Vagina (tissue), 2 donors: ENCODE results near the gene DPP10. TPM values are rescaled to one million over a fixed set of nuclear protein-coding genes. Genes with fewer than 3 reads are reported as not detected.

Experiments used
- DNase-seq, 2 donors: peaks; one replicate each; pipeline ENCODE4 v3.0.0-alpha.2; 2017; ENCODE audit errors: extremely low spot score in 2 of 2
- H3K27ac ChIP-seq: fragments of 200-600 bp; sonication (generic); one replicate; pipeline ENCODE4 v1.5.1; 2019
- H3K27me3 ChIP-seq: fragments of 200-600 bp; sonication (generic); one replicate; pipeline ENCODE4 v1.5.1; 2019
- H3K36me3 ChIP-seq, 2 donors: fragments of 200-600 bp; sonication (generic); one replicate each; pipeline ENCODE4 v1.5.1; 2017 to 2019
- H3K4me1 ChIP-seq: fragments of 200-600 bp; sonication (generic); one replicate; pipeline ENCODE4 v1.5.1; 2019
- H3K4me3 ChIP-seq, 2 donors: fragments of 200-600 bp; sonication (generic); 1 replicate in 1 of 2; 2 replicates in 1 of 2; pipeline ENCODE4 v1.5.1; 2016 to 2019
- H3K9me3 ChIP-seq: fragments of 200-600 bp; sonication (generic); one replicate; pipeline ENCODE4 v1.5.1; 2019
- POLR2A ChIP-seq, 2 donors: fragments of 450-650 bp; IDR thresholded peaks; one replicate each; pipeline ENCODE4 v1.6.1; 2017; ENCODE audit warnings: antibody characterized with exemption in 2 of 2, mild to moderate bottlenecking in 2 of 2, moderate library complexity in 2 of 2
- POLR2AphosphoS5 ChIP-seq, 2 donors: sonication (generic); formaldehyde crosslinking; IDR thresholded peaks; one replicate each; pipeline ENCODE4 v1.9.0; 2017; ENCODE audit warnings: antibody characterized with exemption in 2 of 2, mild to moderate bottlenecking in 2 of 2, low read depth in 1 of 2; ENCODE audit not compliant: insufficient read depth in 1 of 2
- intact Hi-C: fragments of 100-400 bp; cut with DNase I; formaldehyde crosslinking; loops from one replicate; pipeline ENCODE4 v1.15.1; 2023
- total RNA-seq: library from RNA; depleted of rRNA; stranded (reverse); fragments of >200 nt; gene quantifications from one replicate; pipeline ENCODE4 v1.2.3, GENCODE V29; 2016
- TF ChIP-seq, protein P1 (sequence below), 3 experiments: fragments of 450-650 bp in 2 of 3; fragments of 200-600 bp in 1 of 3; sonication (generic) in 1 of 3; IDR thresholded peaks; one replicate each; pipeline ENCODE4 v1.5.1; 2017 to 2019; ENCODE audit warnings: antibody characterized with exemption in 3 of 3, mild to moderate bottlenecking in 2 of 3, moderate library complexity in 2 of 3

Gene DPP10
- total RNA-seq, 1 donor from 2014 or later: not detected

DNA sequence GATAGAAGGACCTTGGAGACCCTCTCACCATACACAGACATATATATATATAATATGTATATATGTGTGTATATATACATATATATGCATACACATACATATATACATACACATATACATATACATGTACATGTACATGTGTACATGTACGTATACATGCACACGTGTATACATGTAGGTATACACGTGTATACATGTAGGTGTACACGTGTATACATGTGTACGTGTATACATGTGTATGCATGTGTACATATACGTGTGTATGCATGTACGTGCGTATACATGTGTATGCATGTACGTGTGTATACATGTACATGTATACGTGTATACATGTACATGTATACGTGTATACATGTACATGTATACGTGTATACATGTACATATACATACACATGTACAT is 54.5 kb downstream of the DPP10 start:
- Histone ChIP-seq H3K4me3 (no peak overlapping the region), H3K27ac (no peak overlapping the region), H3K4me1 (no peaks in the 10 kb centered on the region), H3K9me3 (no peaks in the 10 kb centered on the region), H3K27me3 (no peaks in the 10 kb centered on the region), H3K36me3 (no peaks in the 10 kb centered on the region)
- TF ChIP-seq POLR2AphosphoS5 (IDR thresholded peaks at IDR 0.05; ENCODE audit: insufficient read depth in 1 of 2, low read depth in 1 of 2): no peak
- TF ChIP-seq POLR2A (IDR thresholded peaks at IDR 0.05): no peak
- TF ChIP-seq, protein P1, sequence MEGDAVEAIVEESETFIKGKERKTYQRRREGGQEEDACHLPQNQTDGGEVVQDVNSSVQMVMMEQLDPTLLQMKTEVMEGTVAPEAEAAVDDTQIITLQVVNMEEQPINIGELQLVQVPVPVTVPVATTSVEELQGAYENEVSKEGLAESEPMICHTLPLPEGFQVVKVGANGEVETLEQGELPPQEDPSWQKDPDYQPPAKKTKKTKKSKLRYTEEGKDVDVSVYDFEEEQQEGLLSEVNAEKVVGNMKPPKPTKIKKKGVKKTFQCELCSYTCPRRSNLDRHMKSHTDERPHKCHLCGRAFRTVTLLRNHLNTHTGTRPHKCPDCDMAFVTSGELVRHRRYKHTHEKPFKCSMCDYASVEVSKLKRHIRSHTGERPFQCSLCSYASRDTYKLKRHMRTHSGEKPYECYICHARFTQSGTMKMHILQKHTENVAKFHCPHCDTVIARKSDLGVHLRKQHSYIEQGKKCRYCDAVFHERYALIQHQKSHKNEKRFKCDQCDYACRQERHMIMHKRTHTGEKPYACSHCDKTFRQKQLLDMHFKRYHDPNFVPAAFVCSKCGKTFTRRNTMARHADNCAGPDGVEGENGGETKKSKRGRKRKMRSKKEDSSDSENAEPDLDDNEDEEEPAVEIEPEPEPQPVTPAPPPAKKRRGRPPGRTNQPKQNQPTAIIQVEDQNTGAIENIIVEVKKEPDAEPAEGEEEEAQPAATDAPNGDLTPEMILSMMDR (IDR thresholded peaks at IDR 0.05): no peak
- intact Hi-C loops: no loop called here
- no peak for DNase-seq

DNA sequence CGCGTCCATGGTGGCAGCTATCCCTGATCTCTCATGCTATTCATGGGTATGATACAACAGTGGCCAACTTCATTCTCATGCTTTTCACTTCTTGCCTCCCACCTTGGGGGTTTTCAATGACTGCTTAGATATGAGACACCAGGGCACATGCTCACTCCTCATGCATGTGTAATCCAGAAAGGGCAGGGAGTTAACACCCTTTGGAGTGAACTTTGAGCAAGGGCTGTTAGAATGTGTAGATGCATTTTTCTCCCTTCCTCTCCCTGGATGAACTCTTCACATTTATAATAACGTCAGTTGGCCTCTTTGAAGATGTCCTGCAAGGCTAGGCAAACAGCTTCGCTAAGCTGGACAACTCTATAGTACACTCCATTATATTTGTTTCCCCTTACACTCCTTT is 56.7 kb downstream of the DPP10 start:
- no peak overlapping the region for H3K27ac ChIP-seq
- no peak for DNase-seq
- no peaks in the 10 kb centered on the region for H3K36me3 ChIP-seq
- no peaks in the 10 kb centered on the region for H3K27me3 ChIP-seq
- intact Hi-C loops: no loop called here
- H3K9me3 ChIP-seq: no peaks in the 10 kb centered on the region
- H3K4me3 ChIP-seq: no peak overlapping the region
- TF ChIP-seq POLR2A (IDR thresholded peaks at IDR 0.05): no peak
- TF ChIP-seq, protein P1 (IDR thresholded peaks at IDR 0.05): no peak
- no peak for TF ChIP-seq POLR2AphosphoS5 (IDR thresholded peaks at IDR 0.05; ENCODE audit: insufficient read depth in 1 of 2, low read depth in 1 of 2)
- H3K4me1 ChIP-seq: no peaks in the 10 kb centered on the region

DNA sequence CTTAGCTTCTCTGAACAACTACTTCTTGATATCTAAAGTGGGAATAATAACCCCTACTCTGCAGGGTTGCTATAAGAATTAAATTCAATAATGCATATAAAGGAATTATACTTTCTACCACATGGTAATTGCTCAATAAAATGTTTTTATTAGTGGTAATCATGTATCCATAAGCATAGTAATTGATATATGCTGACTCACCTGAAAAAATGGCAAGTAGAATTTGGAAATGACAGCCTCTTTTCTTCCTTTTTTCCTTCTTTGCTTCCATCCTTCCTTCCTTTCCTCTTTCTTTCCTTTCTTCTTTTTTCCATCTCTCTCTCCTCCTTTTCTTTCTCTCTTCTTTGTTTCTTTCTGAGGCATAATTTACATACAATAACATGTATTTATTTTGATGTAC is 65.3 kb downstream of the DPP10 start:
- Histone ChIP-seq H3K27ac (no peak overlapping the region), H3K4me1 (no peaks in the 10 kb centered on the region), H3K4me3 (no peak overlapping the region), H3K9me3 (no peaks in the 10 kb centered on the region), H3K27me3 (no peaks in the 10 kb centered on the region), H3K36me3 (no peaks in the 10 kb centered on the region)
- intact Hi-C loops: no loop called here
- no peak for DNase-seq
- TF ChIP-seq, protein P1 (IDR thresholded peaks at IDR 0.05): no peak
- TF ChIP-seq POLR2AphosphoS5 (IDR thresholded peaks at IDR 0.05; ENCODE audit: insufficient read depth in 1 of 2, low read depth in 1 of 2) (no peak), POLR2A (IDR thresholded peaks at IDR 0.05) (no peak)

DNA sequence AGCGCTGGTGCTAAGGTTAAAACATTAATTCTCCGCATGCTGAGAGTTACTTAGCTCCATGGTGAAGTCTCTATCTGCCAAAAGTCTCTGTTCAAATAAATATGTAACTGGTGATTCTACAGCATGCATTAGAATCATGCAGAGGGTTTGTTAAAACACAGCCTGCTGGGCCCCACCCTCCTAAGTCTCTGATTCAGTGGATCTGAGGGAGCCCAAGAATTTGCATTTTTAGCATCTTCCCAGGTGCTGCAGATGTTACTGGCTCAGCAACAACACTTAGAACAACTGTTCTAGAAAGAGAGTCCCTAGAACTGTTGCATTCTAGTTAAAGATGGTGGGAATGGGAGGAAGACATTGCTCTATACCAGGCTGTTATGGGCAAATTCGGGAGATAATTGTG is 73.4 kb downstream of the DPP10 start:
- Histone ChIP-seq H3K9me3 (no peaks in the 10 kb centered on the region), H3K4me3 (no peak overlapping the region), H3K27me3 (no peaks in the 10 kb centered on the region), H3K27ac (no peak overlapping the region), H3K4me1 (no peaks in the 10 kb centered on the region), H3K36me3 (no peaks in the 10 kb centered on the region)
- no peak for TF ChIP-seq POLR2A (IDR thresholded peaks at IDR 0.05)
- no peak for TF ChIP-seq POLR2AphosphoS5 (IDR thresholded peaks at IDR 0.05; ENCODE audit: insufficient read depth in 1 of 2, low read depth in 1 of 2)
- TF ChIP-seq, protein P1 (IDR thresholded peaks at IDR 0.05): no peak
- intact Hi-C loops: no loop called here
- no peak for DNase-seq

DNA sequence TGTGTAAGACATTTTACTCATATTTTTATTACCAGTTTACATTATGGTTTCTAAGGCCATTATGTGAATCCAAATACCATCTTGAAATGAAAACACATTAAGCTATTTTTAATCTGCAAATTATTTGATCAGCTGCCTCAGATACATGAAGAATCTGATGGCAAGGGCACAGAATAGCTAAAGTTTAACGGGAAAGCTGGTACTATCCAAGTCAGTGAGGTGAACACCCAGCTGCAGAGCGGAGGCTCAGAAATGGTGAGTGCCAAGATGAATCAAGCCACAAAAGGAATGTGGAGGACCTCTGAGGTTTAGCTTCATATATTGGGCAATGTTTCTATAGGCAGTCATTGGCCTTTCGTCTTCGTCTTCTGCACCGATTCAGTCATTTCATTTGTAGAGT is 75.1 kb downstream of the DPP10 start:
- DNase-seq: no peak
- H3K9me3 ChIP-seq: no peaks in the 10 kb centered on the region
- TF ChIP-seq POLR2A (IDR thresholded peaks at IDR 0.05): no peak
- TF ChIP-seq POLR2AphosphoS5 (IDR thresholded peaks at IDR 0.05; ENCODE audit: insufficient read depth in 1 of 2, low read depth in 1 of 2): no peak
- H3K27ac ChIP-seq: no peak overlapping the region
- H3K4me3 ChIP-seq: no peak overlapping the region
- intact Hi-C loops: no loop called here
- no peaks in the 10 kb centered on the region for H3K27me3 ChIP-seq
- H3K4me1 ChIP-seq: no peaks in the 10 kb centered on the region
- no peaks in the 10 kb centered on the region for H3K36me3 ChIP-seq
